ENCODE results near the gene RUBCNL.

Gene RUBCNL

DNA sequence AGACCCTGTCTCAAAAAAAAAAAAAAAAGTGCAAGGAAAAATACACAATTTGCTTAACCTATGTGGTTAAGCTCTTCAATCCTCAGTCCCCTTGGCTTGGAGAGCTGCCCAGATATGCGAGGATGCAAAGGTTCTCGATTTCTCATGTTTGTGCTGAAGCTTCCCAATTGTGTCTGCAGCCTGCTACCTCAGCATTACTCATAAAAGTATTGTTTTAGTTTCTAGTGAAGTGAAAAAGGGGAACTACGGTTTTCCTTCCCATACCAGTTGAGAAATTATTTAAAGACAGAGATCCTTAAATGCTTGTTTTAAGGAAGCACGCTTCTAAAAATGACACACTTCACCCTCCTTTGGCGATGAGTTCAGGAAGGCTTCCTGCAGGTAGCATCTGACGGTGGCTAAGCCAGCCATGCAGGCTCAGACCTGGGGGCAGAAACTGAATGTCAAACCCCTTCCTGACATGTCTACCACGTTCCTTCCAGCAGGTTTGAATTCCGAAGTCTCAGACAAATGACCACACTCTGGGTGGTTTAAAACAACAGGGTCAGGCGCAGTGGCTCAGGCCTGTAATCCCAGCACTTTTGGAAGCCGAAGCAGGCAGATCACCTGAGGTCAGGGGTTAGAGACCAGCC is 47.9 kb downstream of the RUBCNL start:
- no peak for DNase-seq

DNA sequence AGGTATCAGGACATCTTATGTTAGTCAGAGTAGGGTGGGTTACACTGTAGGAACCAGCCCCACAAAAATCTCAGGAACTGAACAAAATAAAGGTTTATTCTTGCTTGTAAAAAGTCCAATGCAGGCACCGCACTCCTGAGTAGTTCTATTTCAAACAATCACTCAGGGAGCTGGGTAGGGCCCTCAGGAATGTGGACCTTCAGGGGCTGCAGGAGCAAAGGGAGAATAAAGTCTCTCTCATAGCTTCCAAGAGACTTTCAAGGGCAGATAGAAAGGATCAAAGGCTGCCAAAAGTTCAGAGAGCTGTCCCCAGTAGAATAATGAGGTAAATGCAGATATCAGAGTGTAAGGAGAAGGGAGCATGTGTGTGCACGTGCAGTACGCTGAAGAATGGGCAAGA is 49.4 kb downstream of the RUBCNL start:
- DNase-seq = no peak

DNA sequence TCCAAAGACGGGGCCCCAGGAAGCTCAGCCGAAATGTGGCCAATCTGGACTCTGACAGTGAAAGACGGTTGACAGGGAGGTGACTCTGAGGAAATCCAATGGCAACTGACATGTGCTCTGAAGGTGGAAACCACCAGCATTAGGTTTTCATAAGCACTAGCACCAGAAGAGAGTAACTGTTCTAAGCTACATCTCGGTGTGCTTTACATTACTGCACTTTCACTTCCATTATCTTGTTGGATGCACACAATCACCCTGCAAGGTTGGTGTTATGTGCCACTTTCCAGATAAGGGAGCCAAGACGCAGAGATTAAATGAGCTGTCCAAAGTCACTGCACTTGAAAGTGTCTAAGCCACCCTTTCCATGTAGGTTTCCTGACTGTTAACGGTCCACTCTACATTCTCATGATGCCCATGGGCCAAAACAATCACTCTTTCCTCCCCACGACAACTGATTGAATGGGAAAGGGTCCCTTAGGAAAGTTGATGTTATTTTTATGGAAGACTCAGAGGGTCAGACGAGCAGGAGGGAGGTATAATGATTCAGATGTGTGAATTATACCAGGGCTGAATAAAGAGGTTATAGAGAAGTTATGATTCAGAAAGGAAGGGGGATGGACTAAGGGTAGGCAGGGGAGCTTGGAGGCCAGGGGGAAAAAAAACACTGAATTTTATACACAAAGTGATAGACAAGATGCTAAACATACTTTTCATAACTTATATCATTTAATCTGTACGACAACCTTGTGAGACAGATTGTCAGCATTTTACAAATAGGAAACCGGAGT is 52.8 kb downstream of the RUBCNL start:
- no peak for DNase-seq

DNA sequence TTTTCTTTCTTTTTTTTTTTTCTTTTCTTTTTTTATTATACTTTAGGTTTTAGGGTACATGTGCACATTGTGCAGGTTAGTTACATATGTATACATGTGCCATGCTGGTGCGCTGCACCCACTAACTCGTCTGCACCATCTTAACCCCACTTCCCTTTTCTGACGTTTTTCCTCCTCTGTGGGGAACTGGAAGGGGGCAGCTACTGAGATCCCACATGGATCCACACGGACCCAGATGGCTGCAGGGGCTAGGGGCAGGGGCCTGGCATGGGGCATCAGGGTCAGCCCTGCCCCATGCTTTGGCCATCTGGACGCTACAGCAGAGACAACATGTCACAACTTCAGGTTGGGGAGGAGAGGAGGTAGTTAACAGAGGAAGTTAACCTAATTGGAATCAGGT is 54.3 kb downstream of the RUBCNL start:
- no peak for DNase-seq

DNA sequence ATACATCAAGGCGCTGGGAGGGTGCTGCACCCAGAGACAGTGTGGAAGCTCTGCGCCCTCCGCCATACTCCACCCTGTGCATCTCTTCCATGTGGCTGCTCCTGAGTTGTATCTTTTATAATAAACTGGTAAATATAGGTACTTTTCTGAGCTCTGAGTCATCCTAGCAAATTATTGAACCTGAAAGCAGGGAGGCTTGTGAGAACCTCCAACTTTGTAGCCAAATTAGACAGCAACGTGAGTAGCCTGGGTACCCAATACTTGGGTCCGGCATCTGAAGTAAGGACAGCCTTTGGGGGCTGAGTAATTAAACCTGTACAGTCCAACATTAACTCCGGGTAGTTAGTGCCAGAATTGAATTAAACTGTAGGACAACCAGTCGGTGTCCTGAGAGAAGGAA is 57.4 kb downstream of the RUBCNL start:
- no peak for DNase-seq

DNA sequence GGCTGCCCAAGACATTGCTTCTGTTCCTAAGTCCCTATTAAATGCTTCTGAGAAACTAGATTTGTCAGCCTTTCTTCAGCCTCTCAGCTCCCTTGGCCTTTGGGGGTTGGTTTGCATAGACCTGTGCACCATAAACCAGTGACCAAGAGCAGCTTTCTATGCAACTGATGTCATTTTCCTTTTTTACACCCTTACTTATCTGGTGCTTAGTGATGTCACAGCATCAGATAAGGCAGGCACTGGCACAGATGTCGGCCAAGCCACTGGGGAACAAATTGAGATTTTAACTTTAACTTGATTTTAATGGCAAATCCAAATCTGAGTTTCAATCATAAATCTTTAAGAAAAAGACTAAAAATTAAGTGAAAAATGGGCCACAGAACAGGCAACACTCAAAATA is 59.8 kb downstream of the RUBCNL start:
- no peak for DNase-seq

DNA sequence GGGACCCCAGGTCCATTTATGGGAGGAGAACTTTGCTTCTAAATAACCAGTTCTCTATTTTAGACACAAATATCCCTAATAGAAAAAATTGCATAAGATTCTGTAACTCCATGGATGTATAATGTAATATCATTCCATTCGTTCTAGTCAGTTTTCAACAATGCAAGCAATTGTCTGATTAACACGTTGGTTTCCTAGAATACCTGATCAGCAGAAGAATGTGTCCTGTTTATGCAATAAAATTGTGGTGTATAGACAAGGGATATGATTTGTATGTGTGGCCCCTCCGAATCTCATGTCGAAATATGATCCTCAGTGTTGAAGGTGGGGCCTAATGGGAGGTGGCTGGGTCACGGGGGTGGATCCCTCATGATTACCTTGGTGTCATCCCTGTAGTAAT is 62.1 kb downstream of the RUBCNL start:
- DNase-seq = no peak

DNA sequence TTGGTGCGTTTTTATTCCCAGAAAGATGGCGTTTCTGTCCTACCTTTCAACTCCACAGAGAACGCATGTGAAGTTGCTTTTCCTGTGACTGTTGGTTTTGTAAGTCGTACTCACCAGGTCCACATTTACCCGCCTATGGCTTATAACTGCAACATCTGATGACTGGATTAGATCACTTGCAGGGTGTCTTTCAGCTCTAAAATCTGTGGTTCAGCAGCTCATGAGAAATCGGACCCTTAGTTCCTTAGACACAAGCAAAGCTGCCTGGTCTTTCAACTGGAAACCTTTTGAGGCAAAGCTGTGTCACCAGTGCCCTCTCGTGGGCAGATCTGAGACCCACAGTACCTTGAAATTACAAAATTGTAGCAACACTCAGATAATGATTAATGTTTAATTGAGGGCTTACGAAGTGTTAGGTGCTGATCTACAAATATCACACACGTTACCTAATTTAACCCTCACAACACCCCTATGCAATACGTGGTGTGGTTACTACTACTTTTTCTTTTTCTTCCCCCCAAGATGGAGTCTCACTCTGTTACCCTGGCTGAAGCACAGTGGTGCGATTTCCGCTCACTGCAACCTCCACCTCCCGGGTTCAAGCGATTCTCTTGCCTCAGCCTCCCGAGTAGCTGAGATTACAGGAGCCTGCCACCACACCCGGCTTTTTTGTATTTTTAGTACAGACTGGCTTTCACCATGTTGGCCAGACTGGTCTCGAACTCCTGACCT is 65.4 kb downstream of the RUBCNL start:
- peak; percentile 9 for DNase-seq

DNA sequence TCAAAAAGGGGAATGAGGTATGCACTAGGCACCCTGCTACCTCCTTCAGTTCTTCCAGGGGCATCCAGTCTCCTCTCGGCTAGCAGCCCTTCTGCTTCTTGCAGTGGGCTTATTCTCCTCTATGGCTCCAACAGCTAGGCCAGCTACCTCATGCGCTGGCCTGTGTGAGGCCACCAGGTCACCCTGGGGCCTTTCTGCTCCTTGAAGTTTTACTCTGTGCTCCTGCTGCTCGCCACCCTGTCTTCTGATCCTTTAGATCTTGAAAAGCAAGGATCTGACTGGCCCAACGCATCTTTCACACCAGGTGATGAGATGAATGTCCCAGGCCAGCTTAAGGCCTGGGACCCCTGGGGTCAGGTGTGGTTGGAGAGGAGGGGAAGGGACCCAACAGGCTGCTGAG is 66.2 kb downstream of the RUBCNL start:
- no peak for DNase-seq

DNA sequence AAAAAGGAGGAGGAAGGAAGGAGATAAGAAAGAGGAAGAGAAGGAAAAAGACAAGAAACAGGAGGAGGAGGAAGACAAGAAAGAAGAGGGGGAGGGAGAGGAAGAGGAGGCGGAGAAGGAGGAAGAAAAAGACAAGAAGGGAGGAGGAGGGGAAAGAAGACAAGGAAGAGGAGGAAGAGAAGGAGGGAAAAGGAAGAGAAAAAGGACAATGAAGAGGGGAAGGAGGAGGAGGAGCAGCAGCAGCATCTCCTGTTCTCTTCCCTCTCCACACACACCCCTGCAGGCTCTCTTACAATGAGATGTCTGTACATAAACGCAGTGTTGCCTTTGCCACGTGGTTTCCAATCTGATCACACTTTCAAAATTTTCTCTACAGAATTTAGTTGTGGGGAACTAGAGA is 66.6 kb downstream of the RUBCNL start:
- DNase-seq = no peak

DNA sequence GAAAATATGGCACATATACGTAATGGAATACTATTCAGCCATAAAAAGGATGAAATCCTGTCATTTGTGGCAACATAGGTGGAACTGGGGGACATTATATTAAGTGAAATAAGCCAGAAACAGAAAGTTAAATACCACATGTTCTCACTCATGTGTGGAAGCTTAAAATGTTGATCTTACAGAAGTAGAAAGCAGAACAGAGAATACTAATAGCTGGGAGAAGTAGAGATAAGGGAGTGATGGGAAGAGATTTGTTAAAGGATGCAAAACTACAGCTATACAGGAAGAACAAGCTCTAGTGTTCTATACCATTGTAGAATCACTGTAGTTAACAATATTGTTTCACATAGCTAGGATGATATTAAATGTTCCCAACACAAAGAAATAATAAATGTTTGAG is 68.1 kb downstream of the RUBCNL start:
- DNase-seq = no peak

DNA sequence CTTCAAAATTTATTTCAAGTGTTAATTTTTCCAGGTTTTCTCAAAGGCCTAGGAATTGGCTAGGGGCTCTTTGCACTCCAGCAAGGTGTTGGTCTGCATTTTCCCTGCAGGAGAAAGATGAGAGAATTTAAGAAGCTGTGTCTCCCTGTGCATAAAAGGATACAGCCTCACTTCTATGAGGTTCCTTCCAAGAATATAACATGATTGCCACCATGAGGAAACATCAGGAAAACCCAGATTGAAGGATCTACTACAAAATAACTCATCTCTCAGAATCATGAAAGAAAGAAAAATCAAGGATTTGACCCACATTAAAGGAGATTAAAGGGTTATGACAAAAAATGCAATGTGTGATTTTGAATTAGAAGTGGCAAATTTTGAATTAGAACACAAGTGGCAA is 69.9 kb downstream of the RUBCNL start:
- no peak for DNase-seq

DNA sequence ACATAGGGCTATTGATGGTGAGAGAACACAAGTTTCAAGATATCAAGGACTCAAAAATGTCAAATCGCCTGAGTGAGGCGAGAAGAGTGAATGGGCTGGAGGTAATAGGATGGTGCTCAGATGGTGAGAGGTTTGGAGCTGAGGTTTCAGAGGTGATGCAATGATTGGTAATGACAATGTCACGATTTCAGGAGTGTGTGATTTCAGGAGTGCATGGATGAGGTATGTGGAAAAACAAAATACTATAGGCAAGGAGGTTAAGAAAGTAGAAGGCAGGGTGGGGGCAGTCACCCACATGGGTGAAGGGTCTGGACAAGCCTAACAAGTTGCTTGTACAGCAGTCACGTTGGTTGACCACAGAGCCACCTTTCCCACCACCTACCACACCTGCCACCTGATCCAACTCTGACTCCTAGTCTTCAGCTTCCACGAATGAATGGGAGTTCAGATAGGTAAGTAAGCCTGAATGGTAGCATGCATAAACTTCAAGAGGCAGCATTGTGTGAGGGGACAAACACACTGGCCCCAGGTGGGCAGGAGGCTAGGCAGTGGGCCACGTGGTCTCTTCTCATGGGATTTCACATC is 71.5 kb downstream of the RUBCNL start:
- no peak for DNase-seq

DNA sequence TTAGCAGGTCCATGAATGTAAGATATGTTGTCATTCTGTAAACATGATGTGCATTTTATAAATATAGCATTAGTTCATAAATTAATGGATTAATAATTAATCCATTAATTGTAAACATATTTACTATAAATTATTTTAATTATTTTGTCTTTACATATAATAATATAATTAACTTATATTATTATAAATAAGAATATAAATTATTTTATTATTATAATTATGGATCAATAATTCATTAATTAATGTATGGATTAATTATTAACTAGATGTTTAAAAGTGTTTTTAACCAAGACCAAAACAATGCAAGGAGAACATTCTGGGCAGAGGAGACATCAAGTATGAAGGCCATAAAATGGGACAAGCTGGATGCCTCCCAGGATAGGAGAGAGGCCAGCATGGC is 72.0 kb downstream of the RUBCNL start:
- no peak for DNase-seq

DNA sequence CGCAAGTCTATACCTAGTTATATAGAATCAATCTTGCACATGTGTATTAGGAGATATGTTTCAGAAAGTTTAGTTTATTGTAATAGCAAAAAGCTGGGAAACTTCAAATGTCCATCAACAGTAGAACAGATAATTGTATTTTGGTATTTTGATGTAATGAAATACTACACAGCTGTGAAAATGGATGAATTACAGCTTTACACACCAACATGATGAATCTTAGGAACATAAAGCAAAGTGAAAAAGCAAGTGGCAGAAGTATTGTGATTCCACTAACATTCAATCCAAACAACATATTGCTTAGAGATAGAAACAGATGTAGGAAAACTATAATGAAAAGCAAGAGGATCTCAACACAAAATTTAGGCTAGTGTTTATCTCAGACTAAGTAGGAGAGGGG is 72.5 kb downstream of the RUBCNL start:
- DNase-seq = no peak

DNA sequence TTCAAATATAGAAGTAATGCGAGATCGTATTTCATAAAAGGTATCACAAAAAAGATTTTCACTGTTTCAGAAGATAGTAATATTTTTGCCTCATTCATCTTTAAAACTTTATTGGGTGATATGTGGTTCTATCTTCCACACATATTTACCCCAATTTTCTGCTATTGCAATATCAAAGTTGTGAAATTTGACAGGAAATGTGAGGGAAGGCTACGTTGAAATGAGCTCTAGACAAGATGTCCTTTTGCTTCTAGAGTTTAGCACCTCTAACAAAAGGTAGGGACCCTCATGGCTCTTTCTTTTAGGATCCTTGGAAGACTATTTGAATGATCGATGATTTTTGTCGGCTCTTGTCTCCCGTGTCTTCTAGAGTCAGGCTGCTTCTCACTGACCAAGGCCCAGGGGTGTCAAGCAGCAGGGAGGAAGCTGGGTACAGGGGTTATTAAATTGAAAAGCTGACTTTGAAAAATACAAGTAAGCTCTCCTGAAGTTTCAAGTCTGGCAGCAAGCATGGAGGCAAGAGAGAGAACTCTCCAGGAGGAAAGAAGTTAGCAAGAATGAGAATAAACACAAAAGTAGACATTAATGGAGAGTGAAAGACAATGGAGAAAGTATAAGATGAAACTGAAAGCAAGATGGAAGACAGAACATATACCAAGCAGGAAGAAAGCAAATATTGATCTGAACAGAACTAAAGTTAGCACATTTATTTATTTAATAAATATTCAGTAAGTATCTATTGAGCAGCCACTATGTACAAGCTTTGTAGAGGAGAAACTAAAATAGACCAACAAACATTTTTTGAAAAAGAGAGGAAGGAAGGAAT is 73.4 kb downstream of the RUBCNL start:
- no peak for DNase-seq

DNA sequence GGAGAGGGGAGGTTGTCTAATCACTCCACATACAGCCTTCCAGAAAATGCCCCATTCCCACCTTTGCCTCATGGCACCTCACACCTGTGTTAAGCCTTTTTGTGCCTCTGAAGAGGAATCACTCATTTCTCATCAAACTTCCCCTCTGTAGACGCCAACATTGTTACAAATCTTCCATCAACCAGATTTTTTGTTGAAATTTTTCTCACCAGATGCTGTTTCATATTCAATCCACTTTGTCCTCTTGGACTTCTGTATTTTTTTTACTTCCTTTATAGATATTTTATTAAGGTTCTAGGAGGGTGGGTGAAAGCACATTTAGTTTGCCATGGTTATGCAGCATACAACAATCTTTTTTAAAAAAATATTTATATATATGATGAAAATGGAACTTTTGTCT is 74.0 kb downstream of the RUBCNL start:
- no peak for DNase-seq

DNA sequence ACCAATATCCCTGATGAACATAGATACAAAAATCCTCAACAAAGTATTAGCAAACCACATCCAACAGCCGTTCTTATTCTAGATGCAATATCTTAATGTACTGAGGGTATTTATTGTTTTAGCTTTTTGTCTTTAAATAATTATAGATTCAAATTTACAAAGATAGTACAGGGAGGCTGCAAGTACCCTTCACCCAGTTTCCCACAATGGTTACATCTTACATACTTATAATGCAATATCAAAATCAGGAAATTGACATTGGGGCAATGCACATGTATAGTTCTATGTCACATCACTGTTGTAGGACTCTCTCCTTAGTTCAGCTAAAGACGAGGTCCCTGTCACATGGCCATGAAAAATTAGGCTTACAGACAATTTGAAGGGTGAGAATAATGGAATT is 75.8 kb downstream of the RUBCNL start:
- DNase-seq = no peak

DNA sequence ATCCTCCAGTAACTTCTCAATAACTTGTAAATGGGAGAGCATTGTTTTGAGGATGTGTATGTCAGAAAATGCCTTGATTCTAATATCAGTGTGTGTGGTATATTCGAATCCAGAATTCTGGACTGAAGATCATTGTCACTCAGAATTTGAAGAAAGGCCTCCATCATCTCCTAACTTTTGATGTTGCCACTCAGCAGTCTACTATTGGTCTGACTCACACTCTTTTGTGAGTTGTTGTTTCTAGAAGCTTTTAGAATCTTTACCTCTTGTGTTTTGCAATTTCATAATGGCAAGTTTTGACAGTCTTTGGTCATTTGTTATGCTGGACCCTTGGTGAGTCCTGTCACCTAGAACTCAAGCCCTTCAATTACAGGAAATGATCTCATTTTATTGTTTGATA is 77.0 kb downstream of the RUBCNL start:
- no peak for DNase-seq

DNA sequence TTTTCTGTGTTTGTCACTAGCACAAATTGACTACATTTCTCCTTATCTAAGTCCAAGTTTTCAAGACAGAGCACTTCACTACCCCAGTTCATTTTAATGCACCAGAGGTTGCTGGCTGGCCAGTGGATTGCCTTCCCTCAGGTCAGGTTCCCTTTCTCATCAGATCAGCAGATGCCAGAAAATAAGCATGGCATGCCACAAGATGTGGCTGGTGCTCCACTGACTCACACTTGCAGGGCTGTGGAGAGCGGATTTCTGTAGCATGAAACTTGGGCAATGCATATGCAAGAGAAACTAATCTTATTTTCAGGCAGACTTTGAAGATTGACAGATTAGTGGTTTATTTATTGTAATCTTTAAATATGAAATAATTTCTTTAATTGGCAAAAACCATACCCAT is 79.5 kb downstream of the RUBCNL start:
- DNase-seq = no peak

DNA sequence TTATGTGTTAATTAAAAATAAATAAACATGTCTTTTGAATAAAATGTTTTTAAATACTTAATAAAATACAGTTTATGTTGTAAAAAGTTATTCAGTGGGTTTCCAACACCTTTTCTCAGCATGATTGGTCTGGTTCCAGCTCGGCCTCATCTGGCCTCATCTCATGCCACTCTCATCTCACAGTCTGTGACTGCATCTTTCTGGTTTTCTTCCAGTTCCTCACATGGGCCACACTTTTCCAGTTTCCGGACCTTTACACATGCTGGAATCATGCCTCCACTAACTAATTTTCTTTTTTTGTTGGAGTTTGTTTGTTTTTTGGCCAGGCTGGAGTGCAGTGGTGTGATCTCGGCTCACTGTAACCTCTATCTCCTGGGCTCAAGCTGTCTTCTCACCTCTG is 82.5 kb downstream of the RUBCNL start:
- DNase-seq = no peak

DNA sequence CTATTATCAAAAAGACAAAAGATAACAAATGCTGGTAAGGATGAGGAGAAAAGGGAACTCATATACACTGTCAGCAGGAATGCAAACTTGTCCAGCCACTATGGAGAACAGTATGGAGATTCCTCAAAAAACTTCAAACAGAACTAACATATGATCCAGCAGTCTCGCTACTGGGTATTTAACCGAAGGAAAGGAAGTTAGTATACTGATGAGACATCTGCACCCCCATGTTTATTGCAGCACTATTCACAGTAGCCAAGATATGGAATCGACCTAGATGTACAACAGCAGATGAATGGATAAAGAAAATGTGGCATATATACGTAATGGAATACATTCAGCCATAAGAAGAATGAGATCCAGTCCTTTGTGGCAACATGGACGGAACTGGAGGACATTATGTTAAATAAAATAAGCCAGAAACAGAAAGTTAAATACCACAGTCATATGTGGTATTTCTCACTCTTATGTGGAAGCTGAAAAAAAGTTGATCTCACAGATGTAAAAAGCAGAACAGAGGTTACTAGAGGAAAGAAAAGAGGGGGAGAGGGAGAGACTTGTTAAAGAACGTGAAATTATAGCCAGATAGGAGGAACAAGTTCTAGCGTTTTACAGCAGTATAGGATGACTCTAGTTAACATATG is 83.2 kb downstream of the RUBCNL start:
- DNase-seq = no peak
